Measurements from ENCODE around the gene CRYBG2.
A peak's percentile ranks its signal among the peaks of the same experiment; 100 is the strongest.

CRYBG2 gene

GRCh38 chr1:26368006-26368405 lies 14.1 kb upstream of the CRYBG2 start:
- no peak for DNase-seq

GRCh38 chr1:26367441-26367840 lies 13.5 kb upstream of the CRYBG2 start:
- DNase-seq, result no peak

GRCh38 chr1:26364956-26365355 lies 11.0 kb upstream of the CRYBG2 start:
- DNase-seq, result peak; percentile 65

GRCh38 chr1:26363549-26364448 lies 9.9 kb upstream of the CRYBG2 start:
- DNase-seq, result no peak

GRCh38 chr1:26362331-26362730 lies 8.4 kb upstream of the CRYBG2 start:
- DNase-seq, result no peak

- no peak for DNase-seq
Measured at GRCh38 chr1:26361605-26362122, 7.7 kb upstream of the CRYBG2 start.

- DNase-seq, result no peak
Measured at GRCh38 chr1:26360807-26361604, 7.1 kb upstream of the CRYBG2 start.

GRCh38 chr1:26359981-26360806 lies 6.3 kb upstream of the CRYBG2 start:
- no peak for DNase-seq

GRCh38 chr1:26358411-26359384 lies 4.8 kb upstream of the CRYBG2 start:
- no peak for DNase-seq

GRCh38 chr1:26357121-26357602 lies 3.2 kb upstream of the CRYBG2 start:
- no peak for DNase-seq

- DNase-seq, result no peak
Measured at GRCh38 chr1:26356106-26356505, 2.2 kb upstream of the CRYBG2 start.

- DNase-seq, result no peak
Measured at GRCh38 chr1:26354972-26355371, 1.0 kb upstream of the CRYBG2 start.

- DNase-seq, result no peak
Measured at GRCh38 chr1:26353210-26353859, 595 bp downstream of the CRYBG2 start.

GRCh38 chr1:26352338-26352679 lies 1.6 kb downstream of the CRYBG2 start:
- no peak for DNase-seq

GRCh38 chr1:26351590-26352337 lies 2.2 kb downstream of the CRYBG2 start:
- DNase-seq, result no peak

- DNase-seq, result no peak
Measured at GRCh38 chr1:26350701-26351589, 3.0 kb downstream of the CRYBG2 start.

- DNase-seq, result no peak
Measured at GRCh38 chr1:26350343-26350700, 3.6 kb downstream of the CRYBG2 start.

- no peak for DNase-seq
Measured at GRCh38 chr1:26349877-26350244, 4.1 kb downstream of the CRYBG2 start.

GRCh38 chr1:26349188-26349876 lies 4.6 kb downstream of the CRYBG2 start:
- DNase-seq, result no peak
